CD8-positive, alpha-beta memory T cell (primary cell): ENCODE measurements around the gene CREBBP. TPM values are rescaled to one million over a fixed set of nuclear protein-coding genes. Genes with fewer than 3 reads are reported as not detected.

Experiments used
- CTCF ChIA-PET: fragments of 350-600 bp; sonication (Branson Sonifier 250); formaldehyde crosslinking; loops from one replicate; lab custom pipeline; 2021; ENCODE audit warnings: antibody characterized with exemption; lab: Charles Lee
- POLR2A ChIA-PET: fragments of 350-600 bp; sonication (Branson Sonifier 250); formaldehyde crosslinking; loops from one replicate; lab custom pipeline; 2021; ENCODE audit warnings: antibody characterized with exemption; lab: Charles Lee
- DNase-seq, 5 donors: peaks; one replicate each; pipeline versions ENCODE4 v3.0.0 to v3.0.0-alpha.2; 2020 to 2022; ENCODE audit warnings: mixed read lengths in 1 of 5
- H3K27ac ChIP-seq: one replicate; pipeline ENCODE4 v1.7.0; 2013; ENCODE audit warnings: low read depth, mild to moderate bottlenecking, low read length, moderate library complexity
- H3K27me3 ChIP-seq: 2 replicates; pipeline ENCODE4 v1.7.0; 2013; ENCODE audit warnings: low read length, mild to moderate bottlenecking; ENCODE audit not compliant: insufficient read depth, poor library complexity, severe bottlenecking
- H3K36me3 ChIP-seq: 2 replicates; pipeline ENCODE4 v1.7.0; 2013; ENCODE audit warnings: mild to moderate bottlenecking, low read length, moderate library complexity; ENCODE audit not compliant: insufficient read depth
- H3K4me1 ChIP-seq: 2 replicates; pipeline ENCODE4 v1.7.0; 2013; ENCODE audit warnings: mild to moderate bottlenecking, low read length, moderate library complexity; ENCODE audit not compliant: insufficient read depth
- H3K4me3 ChIP-seq: 2 replicates; pipeline ENCODE4 v1.7.0; 2013; ENCODE audit warnings: mild to moderate bottlenecking, low read length
- H3K9me3 ChIP-seq: 2 replicates; pipeline ENCODE4 v1.7.0; 2013; ENCODE audit warnings: mild to moderate bottlenecking, low read length
- H3K27ac Mint-ChIP-seq, 8 donors: one replicate each; pipeline ENCODE4 v1.8.0; 2020 to 2021; ENCODE audit warnings: mixed read lengths in 8 of 8, mild to moderate bottlenecking in 6 of 8, inconsistent platforms in 3 of 8, moderate library complexity in 3 of 8
- H3K27me3 Mint-ChIP-seq, 2 donors: one replicate each; pipeline ENCODE4 v1.8.0; 2020 to 2021; ENCODE audit warnings: mixed read lengths in 2 of 2, mild to moderate bottlenecking in 1 of 2, moderate library complexity in 1 of 2
- H3K36me3 Mint-ChIP-seq, 3 donors: one replicate each; pipeline ENCODE4 v1.8.0; 2020 to 2021; ENCODE audit warnings: mixed read lengths in 3 of 3, inconsistent platforms in 1 of 3, mild to moderate bottlenecking in 1 of 3
- H3K4me1 Mint-ChIP-seq, 3 donors: one replicate each; pipeline ENCODE4 v1.8.0; 2020 to 2021; ENCODE audit warnings: mixed read lengths in 3 of 3, inconsistent platforms in 1 of 3, mild to moderate bottlenecking in 1 of 3
- H3K4me3 Mint-ChIP-seq, 7 donors: one replicate each; pipeline ENCODE4 v1.8.0; 2020 to 2021; ENCODE audit warnings: mixed read lengths in 7 of 7, mild to moderate bottlenecking in 6 of 7, moderate library complexity in 4 of 7, inconsistent platforms in 2 of 7
- H3K9me3 Mint-ChIP-seq, 5 donors: one replicate each; pipeline ENCODE4 v1.8.0; 2020 to 2022; ENCODE audit warnings: mixed read lengths in 5 of 5, mild to moderate bottlenecking in 3 of 5, moderate library complexity in 2 of 5, inconsistent platforms in 1 of 5
- polyA plus RNA-seq: library from polyadenylated mRNA; unstranded; fragments of 300-500 nt; fragmentation: Illumina TruSeq; gene quantifications from one replicate; pipeline ENCODE4 v1.2.3, GENCODE V29; 2021
- total RNA-seq, 2 experiments: library from RNA; stranded (reverse); gene quantifications; one replicate each; pipeline ENCODE4 v1.2.3, GENCODE V29; 2021

The CREBBP gene
- total and polyA plus RNA-seq, 3 experiments from 2014 or later = 15.5 to 51.1 (median 48.8) TPM

DNA sequence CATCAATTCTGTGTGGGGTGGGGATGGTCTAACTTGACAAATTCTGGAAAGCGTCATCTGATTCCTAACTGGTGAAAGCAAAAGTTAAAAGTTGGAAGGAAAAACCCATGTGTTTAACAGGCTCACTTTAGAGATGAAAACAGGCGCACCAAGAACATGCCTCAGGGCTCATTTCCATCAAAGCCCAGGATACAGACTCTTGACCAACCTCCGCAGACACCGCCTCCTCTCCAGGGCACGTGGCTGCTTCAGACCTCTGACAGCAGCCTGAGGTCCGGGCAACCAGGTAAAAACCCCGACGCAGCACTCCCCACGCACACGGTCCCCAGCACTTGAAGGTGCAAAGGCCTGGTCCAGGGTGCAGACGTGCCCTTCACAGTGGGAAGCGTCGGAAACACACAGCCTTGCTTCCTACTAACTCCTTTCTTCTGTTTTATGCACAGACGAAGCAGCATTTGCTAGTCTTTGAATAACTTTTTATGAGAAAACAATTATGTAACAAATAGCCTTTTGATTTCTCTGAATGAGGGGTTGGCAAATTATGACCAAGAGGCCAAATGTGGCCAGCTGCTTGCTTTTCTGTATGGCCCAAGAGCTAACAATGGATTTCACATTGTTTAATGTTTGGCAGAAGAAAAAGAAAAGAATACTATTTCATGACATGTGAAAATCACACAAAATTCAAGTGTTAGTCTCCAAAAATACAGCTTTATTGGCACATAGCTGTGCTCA, 119.0 kb downstream of the CREBBP start:
- Mint-ChIP-seq H3K4me3 (peak overlapping the region in 1 of 7 donors; percentile 23), H3K4me1 (no peaks in the 10 kb centered on the region), H3K27me3 (no peaks in the 10 kb centered on the region), H3K9me3 (no peaks in the 10 kb centered on the region), H3K27ac (peak overlapping the region in 1 of 8 donors; percentile 1), H3K36me3 (peaks cover 0 to 92% (median 14%) of the 10 kb centered on the region in 3 donors)
- H3K9me3 ChIP-seq = no peaks in the 10 kb centered on the region
- no peak overlapping the region for H3K27ac ChIP-seq
- peaks cover 39% of the 10 kb centered on the region for H3K36me3 ChIP-seq
- H3K4me1 ChIP-seq = no peaks in the 10 kb centered on the region
- H3K27me3 ChIP-seq = no peaks in the 10 kb centered on the region
- DNase-seq = no peak
- CTCF ChIA-PET = no interaction called here
- no peak overlapping the region for H3K4me3 ChIP-seq
- POLR2A ChIA-PET = no interaction called here

DNA sequence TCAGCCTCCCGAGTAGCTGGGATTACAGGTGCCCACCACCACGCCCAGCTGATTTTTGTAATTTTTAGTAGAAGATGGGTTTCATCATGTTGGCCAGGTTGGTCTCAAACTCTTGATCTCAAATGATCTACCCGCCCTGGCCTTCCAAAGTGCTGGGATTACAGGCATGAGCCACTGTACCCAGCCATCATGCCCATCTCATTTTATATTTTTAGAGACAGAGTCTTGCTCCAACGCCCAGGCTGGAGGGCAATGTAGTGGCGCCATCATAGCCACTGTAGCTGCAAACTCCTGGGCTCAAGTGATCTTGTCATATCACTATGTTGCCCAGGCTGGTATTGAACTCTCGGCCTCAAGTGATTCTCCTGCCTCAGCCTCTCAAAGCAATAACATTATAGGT, 120.0 kb downstream of the CREBBP start:
- POLR2A ChIA-PET = interaction anchor here (0.6 to 0.7 kb wide), 2 partner anchors 101 to 456 kb away, joined by 3 to 7 read pairs; no protein-coding TSS in a partner anchor

DNA sequence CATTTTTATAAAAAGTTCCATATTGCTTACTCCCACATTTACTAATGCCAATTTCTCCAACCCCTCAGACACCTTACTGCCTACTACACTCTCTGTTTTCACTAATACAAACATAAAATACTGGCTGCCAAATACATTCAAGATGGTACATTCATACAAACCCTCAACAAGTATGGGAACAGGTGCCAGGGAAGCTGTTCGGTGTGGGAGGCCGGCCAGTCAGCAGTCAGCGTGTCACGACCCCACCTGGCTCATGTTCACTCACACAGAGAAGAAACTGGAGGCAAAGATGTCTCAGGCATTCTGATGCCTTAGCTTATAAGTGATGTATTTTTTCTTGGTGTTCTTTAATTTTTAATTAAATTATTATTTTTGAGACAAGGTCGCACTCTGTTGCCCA, 120.8 kb downstream of the CREBBP start:
- Histone ChIP-seq H3K9me3 (no peaks in the 10 kb centered on the region), H3K27me3 (no peaks in the 10 kb centered on the region), H3K4me1 (no peaks in the 10 kb centered on the region), H3K27ac (no peak overlapping the region), H3K4me3 (no peak overlapping the region), H3K36me3 (peaks cover 39% of the 10 kb centered on the region)
- H3K27me3 Mint-ChIP-seq = no peaks in the 10 kb centered on the region
- H3K27ac Mint-ChIP-seq = peak overlapping the region in 2 of 8 donors; percentile 13 to 61
- no peaks in the 10 kb centered on the region for H3K4me1 Mint-ChIP-seq
- H3K9me3 Mint-ChIP-seq = no peaks in the 10 kb centered on the region
- no peak for DNase-seq
- H3K4me3 Mint-ChIP-seq = no peak overlapping the region
- POLR2A ChIA-PET = interaction anchor here (0.6 kb wide), 1 partner anchor 89 kb away, joined by 9 read pairs; no protein-coding TSS in a partner anchor
- CTCF ChIA-PET = interaction anchor here (0.7 kb wide), 1 partner anchor 26 kb away, joined by 3 read pairs; no protein-coding TSS in a partner anchor
- H3K36me3 Mint-ChIP-seq = peaks cover 0 to 89% (median 20%) of the 10 kb centered on the region in 3 donors

More for the DNA sequence above, 120.0 kb downstream of the CREBBP start:
- no peaks in the 10 kb centered on the region for H3K4me1 Mint-ChIP-seq
- Histone ChIP-seq H3K27me3 (no peaks in the 10 kb centered on the region), H3K27ac (no peak overlapping the region), H3K9me3 (no peaks in the 10 kb centered on the region), H3K4me1 (no peaks in the 10 kb centered on the region), H3K36me3 (peaks cover 39% of the 10 kb centered on the region), H3K4me3 (no peak overlapping the region)
- peak overlapping the region in 1 of 8 donors; percentile 37 for H3K27ac Mint-ChIP-seq
- H3K27me3 Mint-ChIP-seq = no peaks in the 10 kb centered on the region
- no peaks in the 10 kb centered on the region for H3K9me3 Mint-ChIP-seq
- H3K4me3 Mint-ChIP-seq = no peak overlapping the region
- peaks cover 0 to 92% (median 20%) of the 10 kb centered on the region in 3 donors for H3K36me3 Mint-ChIP-seq
- DNase-seq = no peak
- CTCF ChIA-PET = interaction anchor here (0.7 kb wide), 1 partner anchor 26 kb away, joined by 3 read pairs; no protein-coding TSS in a partner anchor

DNA sequence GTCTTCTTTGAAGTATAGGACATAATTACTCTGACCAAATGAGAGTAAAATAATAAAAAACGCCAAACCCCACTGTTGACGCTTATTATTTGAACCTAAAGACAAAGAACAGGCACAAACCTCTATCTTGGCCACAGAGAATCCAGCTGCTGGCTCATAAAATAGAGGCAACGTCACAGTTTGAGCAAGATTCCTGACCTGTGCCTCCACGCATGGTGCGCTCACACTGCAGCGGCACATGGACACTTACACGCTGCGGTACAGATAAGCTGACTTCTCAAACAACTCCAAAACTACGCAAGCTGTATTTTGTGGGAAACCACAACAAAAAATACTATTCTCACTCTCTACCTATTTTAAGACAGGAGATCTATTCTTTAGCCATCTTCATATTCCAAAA, 124.4 kb downstream of the CREBBP start:
- Histone ChIP-seq H3K4me1 (no peaks in the 10 kb centered on the region), H3K4me3 (no peak overlapping the region), H3K27me3 (no peaks in the 10 kb centered on the region), H3K27ac (no peak overlapping the region), H3K36me3 (peaks cover 43% of the 10 kb centered on the region), H3K9me3 (no peaks in the 10 kb centered on the region)
- Mint-ChIP-seq H3K9me3 (no peaks in the 10 kb centered on the region), H3K4me3 (no peak overlapping the region), H3K27ac (no peak overlapping the region), H3K27me3 (no peaks in the 10 kb centered on the region), H3K36me3 (peaks cover 0 to 89% (median 30%) of the 10 kb centered on the region in 3 donors), H3K4me1 (peaks cover 7 to 18% (median 14%) of the 10 kb centered on the region in 3 donors)
- CTCF ChIA-PET = no interaction called here
- POLR2A ChIA-PET = no interaction called here
- DNase-seq = no peak

- no peaks in the 10 kb centered on the region for H3K4me1 ChIP-seq
- Mint-ChIP-seq H3K9me3 (no peaks in the 10 kb centered on the region), H3K36me3 (peaks cover 4 to 88% (median 32%) of the 10 kb centered on the region in 3 donors)
These were observed 125.3 kb downstream of the CREBBP start for GRCh38 chr16:3755249-3755648.

GRCh38 chr16:3754772-3755171, 125.7 kb downstream of the CREBBP start:
- Histone ChIP-seq H3K4me3 (no peak overlapping the region), H3K27ac (no peak overlapping the region), H3K36me3 (peaks cover 43% of the 10 kb centered on the region), H3K27me3 (no peaks in the 10 kb centered on the region), H3K4me1 (no peaks in the 10 kb centered on the region), H3K9me3 (no peaks in the 10 kb centered on the region)
- Mint-ChIP-seq H3K4me3 (no peak overlapping the region), H3K4me1 (peaks cover 15 to 28% (median 24%) of the 10 kb centered on the region in 3 donors), H3K9me3 (no peaks in the 10 kb centered on the region), H3K36me3 (peaks cover 8 to 91% (median 34%) of the 10 kb centered on the region in 3 donors), H3K27me3 (no peaks in the 10 kb centered on the region), H3K27ac (no peak overlapping the region)
- no peak for DNase-seq
- POLR2A ChIA-PET = no interaction called here
- CTCF ChIA-PET = no interaction called here

More at GRCh38 chr16:3755249-3755648, 125.3 kb downstream of the CREBBP start:
- ChIA-PET CTCF (no interaction called here), POLR2A (no interaction called here)
- H3K27me3 Mint-ChIP-seq = no peaks in the 10 kb centered on the region
- H3K4me3 Mint-ChIP-seq = no peak overlapping the region
- peaks cover 10 to 23% (median 20%) of the 10 kb centered on the region in 3 donors for H3K4me1 Mint-ChIP-seq
- no peak for DNase-seq
- no peak overlapping the region for H3K4me3 ChIP-seq
- H3K9me3 ChIP-seq = no peaks in the 10 kb centered on the region
- H3K27ac Mint-ChIP-seq = peak overlapping the region in 3 of 8 donors; percentile 46 to 68 (median 49)
- H3K27ac ChIP-seq = no peak overlapping the region
- no peaks in the 10 kb centered on the region for H3K27me3 ChIP-seq
- peaks cover 43% of the 10 kb centered on the region for H3K36me3 ChIP-seq

DNA sequence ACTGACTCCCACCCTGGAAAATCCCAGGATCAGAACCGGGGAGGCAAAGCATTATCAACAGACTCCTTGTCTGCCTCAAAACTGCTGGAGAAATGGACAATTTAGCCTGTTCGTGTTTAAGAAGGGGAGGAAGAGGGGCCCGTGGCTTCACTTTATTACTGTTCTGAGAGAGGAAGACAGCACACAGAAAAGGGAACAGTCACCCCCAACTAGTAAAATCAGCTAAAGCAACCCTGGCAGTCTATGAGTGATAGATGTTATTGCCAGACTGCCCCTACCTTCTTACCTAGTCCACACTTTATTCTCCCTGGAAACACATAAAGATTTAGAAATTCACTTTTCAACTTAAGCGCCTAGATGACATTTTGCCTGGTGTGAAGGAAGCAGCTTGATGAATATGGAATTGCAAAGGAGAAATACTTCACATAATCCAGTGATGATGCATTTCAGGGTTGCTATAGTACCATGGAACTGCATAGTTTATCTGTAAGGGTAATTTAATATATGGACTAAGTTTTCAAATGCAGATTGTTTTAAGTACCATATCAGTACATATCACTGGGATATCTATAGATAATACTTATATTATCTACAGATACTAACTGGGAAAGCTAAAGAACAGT, 126.3 kb downstream of the CREBBP start:
- Mint-ChIP-seq H3K36me3 (peaks cover 10 to 89% (median 32%) of the 10 kb centered on the region in 3 donors), H3K9me3 (no peaks in the 10 kb centered on the region), H3K27ac (peak overlapping the region in 2 of 8 donors; percentile 7 to 16), H3K4me1 (peaks cover 17 to 32% (median 28%) of the 10 kb centered on the region in 3 donors), H3K27me3 (no peaks in the 10 kb centered on the region), H3K4me3 (no peak overlapping the region)
- Histone ChIP-seq H3K27me3 (no peaks in the 10 kb centered on the region), H3K4me3 (no peak overlapping the region), H3K4me1 (no peaks in the 10 kb centered on the region), H3K9me3 (no peaks in the 10 kb centered on the region), H3K27ac (no peak overlapping the region), H3K36me3 (peaks cover 43% of the 10 kb centered on the region)
- DNase-seq = no peak
- POLR2A ChIA-PET = no interaction called here
- CTCF ChIA-PET = no interaction called here

GRCh38 chr16:3752984-3753383, 127.5 kb downstream of the CREBBP start:
- Histone ChIP-seq H3K4me3 (no peak overlapping the region), H3K27ac (no peak overlapping the region), H3K4me1 (no peaks in the 10 kb centered on the region), H3K9me3 (no peaks in the 10 kb centered on the region), H3K27me3 (no peaks in the 10 kb centered on the region), H3K36me3 (peaks cover 35% of the 10 kb centered on the region)
- POLR2A ChIA-PET = interaction anchor here (0.5 kb wide), 1 partner anchor 198 kb away, joined by 5 read pairs; no protein-coding TSS in a partner anchor
- H3K27ac Mint-ChIP-seq = peak overlapping the region in 3 of 8 donors; percentile 0 to 62 (median 26)
- no peak for DNase-seq
- peaks cover 18 to 34% (median 29%) of the 10 kb centered on the region in 3 donors for H3K4me1 Mint-ChIP-seq
- CTCF ChIA-PET = no interaction called here
- H3K27me3 Mint-ChIP-seq = no peaks in the 10 kb centered on the region
- no peak overlapping the region for H3K4me3 Mint-ChIP-seq
- peaks cover 10 to 87% (median 31%) of the 10 kb centered on the region in 3 donors for H3K36me3 Mint-ChIP-seq
- H3K9me3 Mint-ChIP-seq = no peaks in the 10 kb centered on the region
